Measurements from ENCODE around the gene LRCOL1.

The LRCOL1 gene

DNA sequence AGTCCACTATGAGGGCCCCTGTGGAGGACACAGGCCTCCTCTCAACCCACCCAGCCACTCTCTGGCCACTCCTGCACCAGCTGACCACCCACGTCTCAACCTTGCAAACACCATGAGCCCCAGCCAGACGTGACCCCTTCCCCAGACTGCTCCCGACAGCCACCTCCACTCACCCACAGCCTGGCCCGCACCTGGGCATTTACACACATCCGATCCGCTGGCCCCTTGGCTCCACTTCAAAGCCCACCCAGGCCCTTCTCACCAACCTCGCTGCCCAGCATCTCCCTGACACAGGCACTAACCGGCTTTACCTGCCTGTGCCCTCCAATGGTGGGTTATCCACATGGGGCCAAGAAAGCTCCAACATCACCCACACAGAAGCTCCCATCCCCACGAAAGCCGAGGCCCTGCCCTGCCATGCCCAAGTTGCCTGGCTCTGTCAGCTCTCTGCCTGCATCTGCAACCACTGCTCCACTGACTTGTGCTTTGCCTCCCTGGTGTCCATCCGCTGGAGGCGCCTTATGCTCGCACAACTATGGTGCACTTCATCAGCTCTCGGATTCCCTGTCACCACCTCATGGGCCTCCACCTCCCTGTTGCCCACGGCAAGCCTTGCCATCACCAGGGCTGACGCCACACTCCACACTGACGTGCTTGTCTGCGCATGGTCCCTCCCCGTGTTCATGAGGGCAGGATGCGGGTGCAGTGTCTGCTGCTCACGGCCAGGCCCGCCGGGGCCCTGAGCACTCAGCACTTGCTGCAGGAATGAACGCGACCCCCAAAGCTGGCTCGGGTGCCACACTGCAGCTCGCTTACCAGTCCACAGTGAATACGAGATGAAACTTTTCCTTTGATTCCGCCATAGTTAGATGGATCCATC is 24.9 kb upstream of the LRCOL1 start:
- no peak for DNase-seq (ENCODE audit: low read depth in 2 of 2)

DNA sequence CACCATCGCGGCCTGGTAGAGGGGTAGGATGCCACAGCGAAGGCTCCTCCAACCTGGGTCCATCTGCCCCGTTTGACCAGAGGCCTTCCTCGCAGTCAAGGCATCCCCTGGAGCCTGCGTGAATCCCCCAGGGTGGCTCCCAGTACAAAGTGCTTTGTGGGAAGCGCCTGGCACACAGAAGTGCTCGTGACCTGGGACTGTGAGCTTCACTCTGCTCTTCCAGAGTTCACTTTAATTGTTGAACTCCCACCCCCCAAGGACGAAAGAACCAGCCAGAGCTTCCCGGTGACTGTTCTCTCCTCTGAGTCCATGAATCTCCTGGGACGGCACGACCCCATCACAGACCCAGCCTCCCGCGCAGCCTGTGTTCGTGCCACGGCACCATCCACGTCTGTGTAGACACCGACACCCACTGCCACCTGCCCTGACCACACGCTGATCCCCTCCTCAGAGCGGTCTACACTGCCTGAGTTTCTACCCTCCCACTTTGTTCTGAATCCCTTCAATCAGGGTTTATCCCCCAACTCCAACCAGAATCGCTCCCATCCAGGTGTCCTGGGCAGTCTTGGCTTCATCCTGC is 24.1 kb upstream of the LRCOL1 start:
- no peak for DNase-seq (ENCODE audit: low read depth in 2 of 2)

DNA sequence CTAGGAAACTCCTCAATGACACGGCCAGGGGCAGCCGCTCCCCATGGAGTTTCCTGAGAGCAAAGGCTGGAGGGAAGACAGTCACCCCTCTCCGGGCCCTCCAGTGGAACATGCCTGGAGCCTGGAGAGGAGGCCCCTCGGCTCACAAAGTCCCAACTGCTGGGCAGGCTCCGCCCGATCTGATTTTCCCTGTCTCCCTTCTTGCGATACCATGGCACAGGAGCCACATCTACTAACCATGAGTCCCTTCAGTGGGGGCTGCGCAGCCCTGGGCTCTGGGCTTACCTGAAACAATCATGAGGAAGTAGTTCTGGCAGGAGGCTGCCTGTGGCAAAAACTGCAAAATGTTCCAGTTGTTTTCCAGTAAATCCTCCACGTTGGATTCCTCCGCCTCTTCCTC is 23.5 kb upstream of the LRCOL1 start:
- DNase-seq (ENCODE audit: low read depth in 2 of 2), result no peak

DNA sequence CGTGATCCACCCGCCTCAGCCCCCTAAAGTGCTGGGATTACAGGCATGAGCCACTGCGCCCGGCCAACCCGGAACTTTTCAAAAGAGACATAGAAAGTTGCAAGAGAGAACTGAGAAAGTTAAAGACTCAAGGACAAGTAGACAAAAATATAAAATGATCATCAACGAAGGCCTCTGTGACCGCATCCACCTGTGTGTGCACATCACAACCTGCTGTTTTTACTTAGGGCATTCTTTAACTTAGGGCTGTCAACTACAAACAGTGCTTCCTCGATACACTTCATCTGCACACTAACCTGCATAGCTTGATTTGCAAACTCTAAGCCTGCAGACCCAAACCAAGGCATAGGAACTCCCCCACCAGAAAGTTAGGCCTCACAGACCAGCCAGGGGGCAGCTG is 23.0 kb upstream of the LRCOL1 start:
- DNase-seq (ENCODE audit: low read depth in 2 of 2), result no peak

DNA sequence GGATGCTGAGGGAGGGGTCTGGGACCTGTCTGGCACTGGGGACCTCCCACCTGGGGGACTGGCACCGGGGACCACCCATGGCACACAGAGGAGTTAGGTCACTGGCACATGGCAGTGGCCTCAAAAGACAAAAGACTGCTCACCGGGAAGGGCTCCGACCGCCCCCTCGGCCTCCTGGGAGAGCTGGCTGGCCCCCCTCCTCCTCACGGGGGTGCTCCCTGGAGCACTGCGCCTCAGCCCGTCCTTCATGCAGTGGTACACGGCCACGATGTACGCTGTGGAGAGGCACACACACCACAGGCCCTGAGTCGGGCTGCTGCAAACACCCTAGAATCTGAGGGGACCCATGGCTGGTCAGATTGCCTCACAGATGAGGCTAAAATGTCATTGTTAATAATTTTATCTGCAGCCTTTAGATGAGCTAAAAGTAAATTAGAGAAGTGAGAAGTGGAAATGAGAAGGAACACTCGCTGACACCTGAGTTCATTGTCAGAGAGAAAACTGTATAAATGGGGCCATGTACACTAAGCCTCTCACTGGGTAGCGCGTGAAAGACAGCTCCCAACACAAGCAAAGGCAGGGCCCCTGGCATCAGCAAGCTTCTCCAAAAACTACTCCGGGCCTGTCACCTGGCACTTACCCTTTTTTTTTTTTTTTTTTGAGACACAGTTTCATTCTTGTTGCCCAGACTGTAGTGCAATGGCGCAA is 22.3 kb upstream of the LRCOL1 start:
- DNase-seq (ENCODE audit: low read depth in 2 of 2), result no peak

DNA sequence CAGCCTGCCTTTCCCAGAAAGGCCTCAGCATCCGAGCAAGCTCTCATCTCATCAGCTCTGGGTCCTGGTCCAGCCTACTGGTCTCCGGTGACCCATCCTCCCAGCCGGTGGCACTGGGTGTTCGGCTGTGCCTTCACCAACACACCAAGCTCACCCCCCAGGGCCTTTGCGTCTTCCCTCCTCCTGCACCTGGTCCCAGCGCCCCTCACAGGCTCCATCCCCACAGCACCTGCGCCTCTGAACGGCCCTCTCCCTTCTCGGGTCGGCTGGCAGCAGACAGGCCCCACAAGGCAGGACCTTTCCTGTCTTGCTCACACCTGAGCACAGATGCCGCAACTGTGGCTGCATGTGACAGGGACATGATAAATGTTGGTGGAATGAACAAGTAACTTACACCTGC is 21.3 kb upstream of the LRCOL1 start:
- DNase-seq (ENCODE audit: low read depth in 2 of 2), result no peak

DNA sequence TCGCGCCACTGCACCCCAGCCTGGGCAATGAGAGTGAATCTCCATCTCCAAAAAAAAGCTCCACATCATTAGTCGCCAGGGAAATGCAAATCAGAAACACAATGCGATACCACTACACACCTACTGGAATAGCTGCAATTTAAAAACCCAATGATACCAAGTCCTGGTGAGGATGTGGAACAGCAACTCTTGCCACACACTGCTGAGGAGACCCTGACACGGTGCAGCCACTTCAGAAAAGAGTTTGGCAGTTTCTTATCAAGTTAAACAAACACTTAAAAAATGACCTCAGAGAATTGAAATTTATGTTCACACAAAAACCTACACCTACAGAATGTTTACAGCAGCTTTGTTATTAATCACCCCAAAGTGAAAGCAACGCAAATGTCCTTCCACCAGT is 20.3 kb upstream of the LRCOL1 start:
- no peak for DNase-seq (ENCODE audit: low read depth in 2 of 2)

DNA sequence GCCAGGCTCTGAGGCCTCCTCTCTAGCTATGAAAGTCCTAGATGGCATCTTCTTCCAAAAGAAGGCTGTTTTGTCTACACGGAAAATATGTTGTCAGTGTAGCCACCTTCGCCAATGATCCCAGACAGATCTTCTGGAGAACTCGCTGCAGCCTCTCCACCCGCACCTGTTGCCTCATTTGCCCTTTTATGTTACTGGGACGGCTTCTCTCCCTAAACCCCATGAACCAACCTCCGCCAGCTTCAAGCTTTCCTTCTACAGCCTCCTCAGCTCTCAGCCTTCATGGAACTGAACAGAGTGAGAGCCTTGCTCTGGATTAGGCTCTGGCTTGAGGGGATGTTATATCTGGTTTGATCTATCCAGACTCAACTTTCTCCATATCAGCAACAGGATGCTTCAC is 18.9 kb upstream of the LRCOL1 start:
- no peak for DNase-seq (ENCODE audit: low read depth in 2 of 2)

DNA sequence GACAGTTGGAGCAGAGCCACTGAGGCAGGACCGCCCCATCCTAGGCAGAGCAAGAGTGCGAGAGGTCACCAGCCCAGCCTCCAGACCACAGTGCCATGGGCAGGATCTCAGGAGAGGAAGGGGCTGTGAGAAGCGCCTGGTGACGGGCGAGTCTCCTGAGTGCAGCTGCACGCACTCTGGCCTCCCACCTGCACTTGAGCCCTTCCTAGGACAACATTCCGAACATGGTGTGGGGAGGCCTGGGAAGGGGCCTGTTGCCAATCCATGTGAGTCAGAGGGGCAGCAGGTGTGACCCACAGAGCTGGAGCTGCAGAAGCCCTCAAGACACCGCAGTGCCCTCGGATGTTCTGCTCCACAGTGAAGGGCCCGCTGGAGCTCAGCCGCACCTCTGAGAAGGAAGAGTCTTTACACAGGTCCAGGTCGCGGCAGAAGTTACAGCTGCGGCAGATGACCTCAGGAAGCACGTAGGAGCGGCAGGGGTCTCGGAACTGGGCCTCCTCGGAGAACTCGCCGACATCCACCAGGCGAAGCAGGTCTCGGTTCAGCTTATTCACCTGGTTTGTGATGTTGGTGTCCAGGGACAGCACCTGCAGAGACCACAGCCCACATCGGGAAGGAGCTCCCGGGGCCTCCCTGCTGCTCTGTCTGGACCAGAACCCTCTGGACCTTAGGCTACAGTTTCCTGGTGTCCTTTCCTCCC is 15.5 kb upstream of the LRCOL1 start:
- DNase-seq (ENCODE audit: low read depth in 2 of 2), result no peak

DNA sequence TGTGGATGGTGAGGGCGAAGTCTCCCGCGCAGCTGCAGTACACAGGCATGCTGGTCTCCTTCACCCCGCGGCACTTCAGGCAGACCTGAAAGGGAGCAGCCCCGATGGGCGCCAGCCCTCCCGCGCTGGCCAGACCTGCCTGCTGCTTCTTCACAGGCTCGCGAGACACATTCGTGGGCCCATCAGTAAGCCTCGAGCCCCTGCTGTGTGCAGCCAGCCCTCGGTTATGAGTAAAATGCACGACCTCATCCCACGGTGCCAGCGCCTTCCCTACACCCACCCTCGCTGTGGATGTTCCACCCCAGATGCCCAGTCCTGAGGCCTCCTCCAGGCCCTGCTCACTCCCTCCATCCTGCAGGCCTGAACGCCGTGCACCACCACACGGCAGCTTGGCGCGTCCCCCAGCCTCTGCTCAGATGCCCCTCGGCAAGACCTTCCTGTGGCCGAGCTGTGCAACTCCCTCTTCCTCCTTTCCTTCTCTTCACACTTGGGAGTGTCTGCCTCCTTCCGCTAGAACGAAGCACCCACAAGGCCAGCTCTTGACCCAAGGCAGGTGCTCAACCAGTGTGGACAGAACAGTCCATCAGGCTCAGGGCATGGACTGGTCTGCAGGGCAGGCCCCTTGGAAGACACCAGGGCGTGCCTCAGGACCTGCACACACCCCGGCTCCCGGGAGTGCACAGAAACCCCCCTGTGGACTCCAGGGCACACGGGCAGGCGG is 14.7 kb upstream of the LRCOL1 start:
- DNase-seq (ENCODE audit: low read depth in 2 of 2), result no peak

DNA sequence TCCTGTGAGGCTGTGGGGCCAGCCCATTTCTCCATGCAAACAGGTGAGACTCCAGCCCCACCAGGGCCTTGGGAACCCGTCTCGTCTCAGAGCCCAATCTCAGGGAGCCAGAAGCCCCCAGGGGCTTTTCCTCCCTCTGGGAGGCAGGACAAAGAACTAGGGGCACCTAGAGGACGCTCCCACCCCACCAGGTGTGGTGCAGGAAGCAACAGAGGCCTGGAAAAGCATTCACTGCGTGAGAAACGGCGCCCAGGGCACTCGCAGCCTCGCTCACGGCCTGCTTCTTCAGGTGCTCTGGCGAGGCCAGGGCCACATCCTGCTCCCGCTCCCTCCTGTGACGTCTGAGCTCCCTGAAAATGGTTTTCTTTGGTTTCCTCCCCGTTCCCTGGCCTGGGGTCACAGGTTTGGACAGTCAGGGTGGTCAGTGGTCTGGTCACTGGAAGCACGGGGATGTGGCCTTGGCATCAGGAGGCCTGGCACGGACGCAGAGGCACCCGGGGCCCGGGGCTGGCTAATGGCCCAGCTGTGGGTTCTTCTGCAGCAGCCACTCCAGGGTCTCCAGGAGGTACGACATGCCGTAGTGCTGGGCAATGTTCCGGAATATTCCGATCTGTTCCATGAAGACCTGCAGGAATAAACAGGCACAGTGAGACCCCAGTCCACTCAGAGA is 13.9 kb upstream of the LRCOL1 start:
- no peak for DNase-seq (ENCODE audit: low read depth in 2 of 2)

DNA sequence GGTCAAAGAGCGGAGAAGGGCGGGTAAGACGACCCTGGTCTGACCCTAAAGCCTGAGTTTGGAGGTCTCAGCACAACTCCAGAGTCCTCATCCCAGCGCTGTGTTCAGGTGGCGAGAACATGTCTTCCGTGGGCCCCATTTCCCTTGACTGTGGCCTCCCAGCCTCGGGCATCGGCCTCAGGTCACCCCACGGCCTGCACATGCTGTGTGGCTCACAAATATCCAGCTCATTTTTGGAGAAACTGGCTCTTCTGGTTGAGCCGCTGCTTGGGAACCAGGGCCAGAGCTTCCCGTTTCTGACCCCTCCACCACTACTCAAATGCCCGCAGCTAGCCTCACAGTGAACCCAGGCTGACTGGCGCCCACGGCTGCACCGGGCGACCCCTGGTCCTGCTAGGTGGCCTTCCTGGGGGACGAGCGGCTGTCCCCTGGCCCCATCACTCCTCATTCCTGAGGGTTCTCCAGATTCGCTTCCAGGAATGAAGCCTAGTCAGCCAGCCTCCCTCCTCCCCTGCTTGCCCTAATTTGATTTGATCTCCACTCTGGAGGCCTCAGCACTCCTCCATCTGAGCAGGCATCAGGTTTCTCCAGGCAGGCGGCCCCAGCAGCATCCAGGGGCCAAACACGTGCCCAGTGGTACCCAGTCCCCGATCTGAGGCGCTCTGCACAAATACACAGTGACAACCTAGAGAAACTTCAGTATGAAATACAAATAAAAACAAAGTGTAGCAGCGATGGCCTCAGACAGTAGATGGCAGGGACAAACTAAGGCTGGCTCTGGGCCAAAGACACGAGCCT is 12.9 kb upstream of the LRCOL1 start:
- DNase-seq (ENCODE audit: low read depth in 2 of 2), result no peak

DNA sequence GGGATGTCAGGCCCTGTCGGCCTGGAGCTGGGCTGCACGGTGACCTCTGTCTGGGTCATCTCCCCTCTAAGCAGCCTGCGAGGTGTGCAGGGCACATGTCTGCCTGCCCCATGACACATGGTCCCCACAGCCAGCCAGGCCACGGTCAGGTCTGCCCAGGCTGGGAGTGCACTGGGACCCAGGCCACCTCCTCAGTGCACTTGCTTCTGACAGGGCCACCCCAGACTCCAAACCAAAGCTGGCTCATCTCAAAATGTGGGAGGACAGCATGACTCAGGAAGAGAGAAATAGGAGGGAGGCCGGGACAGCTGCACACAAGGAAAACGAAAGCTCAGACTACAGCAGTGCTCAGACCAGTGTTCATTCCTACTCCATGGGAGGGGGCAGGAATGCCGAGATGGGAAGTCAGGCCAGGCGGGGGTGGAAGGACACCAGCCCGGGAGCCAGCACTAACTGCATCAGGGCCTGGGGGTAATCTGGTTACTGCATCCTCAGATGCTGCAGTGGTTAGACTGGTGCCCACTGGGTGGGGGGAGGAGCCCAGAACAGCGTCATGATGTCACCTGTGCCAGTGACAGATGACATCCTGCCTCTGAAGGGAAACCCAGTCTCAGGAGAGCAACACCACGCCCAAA is 12.2 kb upstream of the LRCOL1 start:
- DNase-seq (ENCODE audit: low read depth in 2 of 2), result no peak

DNA sequence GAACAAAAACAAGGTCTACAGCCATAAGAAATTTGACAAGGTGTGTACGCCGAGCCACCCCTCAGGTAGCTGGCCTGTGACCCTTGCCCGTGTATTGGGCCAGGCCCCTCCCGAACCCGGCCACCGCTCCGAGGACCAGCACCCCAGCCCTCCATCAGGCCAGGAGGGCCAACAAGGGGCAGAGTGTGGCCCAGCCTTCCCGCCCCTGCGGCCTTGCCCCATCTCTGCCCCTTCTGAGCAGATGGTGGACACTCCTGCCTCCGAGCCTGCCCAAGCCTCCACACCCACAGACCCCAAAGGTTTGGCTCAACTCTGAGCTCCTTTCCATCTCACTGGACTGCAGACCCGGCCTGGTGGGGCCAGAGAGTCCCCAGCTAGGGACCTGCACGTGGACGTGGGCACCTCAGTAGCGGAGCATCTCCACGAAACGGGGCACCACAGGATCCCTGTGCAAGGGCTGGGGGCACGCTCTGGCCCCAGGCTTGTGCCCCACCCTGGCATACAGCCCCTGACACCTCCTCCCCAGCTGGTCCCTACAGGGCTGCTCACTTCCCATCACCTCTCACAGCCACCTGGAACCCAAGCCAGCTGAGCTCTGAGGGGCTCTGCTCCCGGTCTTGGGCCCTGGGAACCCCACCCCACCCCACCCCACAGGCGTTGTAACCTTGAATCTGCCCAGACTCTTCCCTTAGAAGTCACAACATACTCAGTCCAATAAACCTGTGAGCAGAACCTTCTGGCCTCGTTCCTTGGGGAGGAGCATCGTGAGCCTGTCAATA is 11.5 kb upstream of the LRCOL1 start:
- DNase-seq (ENCODE audit: low read depth in 2 of 2), result no peak

DNA sequence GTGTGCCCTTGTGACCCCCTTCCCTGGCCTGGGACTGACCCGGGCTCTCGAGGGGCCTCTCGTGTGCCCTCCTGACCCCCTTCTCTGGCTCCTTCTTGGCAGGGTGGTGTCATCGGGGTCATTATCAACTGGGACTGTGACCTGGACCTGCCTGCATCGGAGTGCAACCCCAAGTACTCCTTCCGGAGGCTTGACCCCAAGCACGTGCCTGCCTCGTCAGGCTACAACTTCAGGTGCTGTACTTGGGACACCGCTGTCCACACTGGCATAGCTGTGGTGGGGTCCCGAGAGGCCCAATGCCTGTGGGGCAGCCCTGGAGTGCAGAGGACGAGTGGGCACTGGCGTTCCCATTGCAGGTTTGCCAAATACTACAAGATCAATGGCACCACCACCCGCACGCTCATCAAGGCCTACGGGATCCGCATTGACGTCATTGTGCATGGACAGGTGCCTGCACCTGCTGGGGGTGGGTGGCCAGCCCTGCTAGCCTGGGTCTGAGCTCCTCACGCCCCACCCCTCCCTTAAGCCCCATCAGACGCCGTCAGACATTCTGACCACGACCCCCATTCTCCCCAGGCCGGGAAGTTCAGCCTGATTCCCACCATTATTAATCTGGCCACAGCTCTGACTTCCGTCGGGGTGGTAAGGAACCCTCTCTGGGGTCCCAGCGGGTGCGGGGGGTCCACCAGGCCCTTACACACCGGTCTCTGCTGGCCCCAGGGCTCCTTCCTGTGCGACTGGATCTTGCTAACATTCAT is 10.7 kb upstream of the LRCOL1 start:
- no peak for DNase-seq (ENCODE audit: low read depth in 2 of 2)

DNA sequence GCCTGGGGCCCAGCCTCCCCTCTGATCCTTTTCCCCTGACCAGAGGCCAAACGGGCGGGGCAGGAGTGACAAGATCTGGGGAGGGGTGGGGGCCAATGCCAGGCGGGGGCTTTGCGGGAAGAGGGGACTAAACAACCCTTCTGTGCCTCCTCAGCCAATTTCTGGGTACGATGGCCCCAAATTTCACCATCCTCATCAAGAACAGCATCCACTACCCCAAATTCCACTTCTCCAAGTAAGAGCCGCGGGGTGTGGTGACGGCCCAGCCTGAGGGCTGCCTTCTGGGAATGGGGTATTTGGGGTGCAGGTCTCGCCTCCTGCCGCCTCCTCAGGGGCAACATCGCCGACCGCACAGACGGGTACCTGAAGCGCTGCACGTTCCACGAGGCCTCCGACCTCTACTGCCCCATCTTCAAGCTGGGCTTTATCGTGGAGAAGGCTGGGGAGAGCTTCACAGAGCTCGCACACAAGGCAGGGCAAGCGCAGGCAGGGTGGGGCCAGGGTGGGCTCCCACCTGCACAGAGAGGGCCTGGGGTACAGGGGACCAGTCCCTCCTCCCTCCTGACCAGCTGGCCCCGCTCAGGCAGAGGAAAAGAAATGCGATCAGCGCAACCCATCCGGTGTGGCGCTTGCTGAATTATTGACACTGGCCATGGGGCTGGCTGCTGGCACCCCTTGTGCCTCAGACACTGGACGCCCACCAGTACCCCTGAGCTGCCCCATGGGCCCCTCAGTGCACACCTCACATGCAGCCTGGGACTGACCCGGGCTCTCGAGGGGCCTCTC is 9.9 kb upstream of the LRCOL1 start:
- DNase-seq (ENCODE audit: low read depth in 2 of 2), result no peak

DNA sequence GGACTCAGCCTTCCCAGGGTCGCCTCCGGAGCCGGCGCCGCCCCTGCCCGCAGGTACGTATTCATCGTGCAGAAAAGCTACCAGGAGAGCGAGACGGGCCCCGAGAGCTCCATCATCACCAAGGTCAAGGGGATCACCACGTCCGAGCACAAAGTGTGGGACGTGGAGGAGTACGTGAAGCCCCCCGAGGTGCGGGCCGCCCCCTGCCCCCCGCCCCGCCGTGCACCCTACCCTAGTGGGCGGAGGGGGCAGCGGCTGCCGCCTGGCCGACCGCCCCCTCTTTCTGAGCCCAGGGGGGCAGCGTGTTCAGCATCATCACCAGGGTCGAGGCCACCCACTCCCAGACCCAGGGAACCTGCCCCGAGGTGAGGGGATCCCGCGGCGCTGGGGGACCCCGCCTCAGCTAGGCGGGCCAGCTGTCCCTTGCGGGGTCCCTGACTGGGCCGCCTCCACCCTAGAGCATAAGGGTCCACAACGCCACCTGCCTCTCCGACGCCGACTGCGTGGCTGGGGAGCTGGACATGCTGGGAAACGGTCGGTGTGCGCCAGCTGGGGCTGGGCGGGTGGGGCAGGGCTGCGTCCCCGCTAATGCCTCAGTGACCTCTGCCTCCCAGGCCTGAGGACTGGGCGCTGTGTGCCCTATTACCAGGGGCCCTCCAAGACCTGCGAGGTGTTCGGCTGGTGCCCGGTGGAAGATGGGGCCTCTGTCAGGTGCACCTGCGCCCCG is 9.2 kb upstream of the LRCOL1 start:
- no peak for DNase-seq (ENCODE audit: low read depth in 2 of 2)

All from fibroblast of skin of left biceps (primary cell).